Stimulated activated CD8-positive, alpha-beta memory T cell treated with anti-CD3 and anti-CD28 coated beads, Interleukin-12 subunit alpha, Interleukin-12 subunit beta, amount 100 ng/mL, for 4 hours (primary cell): ENCODE data around the gene DPF3.

Experiments
- DNase-seq: peaks from one replicate; pipeline ENCODE4 v3.0.0-alpha.2; 2020; ENCODE audit warnings: low read depth

DPF3 gene

DNA sequence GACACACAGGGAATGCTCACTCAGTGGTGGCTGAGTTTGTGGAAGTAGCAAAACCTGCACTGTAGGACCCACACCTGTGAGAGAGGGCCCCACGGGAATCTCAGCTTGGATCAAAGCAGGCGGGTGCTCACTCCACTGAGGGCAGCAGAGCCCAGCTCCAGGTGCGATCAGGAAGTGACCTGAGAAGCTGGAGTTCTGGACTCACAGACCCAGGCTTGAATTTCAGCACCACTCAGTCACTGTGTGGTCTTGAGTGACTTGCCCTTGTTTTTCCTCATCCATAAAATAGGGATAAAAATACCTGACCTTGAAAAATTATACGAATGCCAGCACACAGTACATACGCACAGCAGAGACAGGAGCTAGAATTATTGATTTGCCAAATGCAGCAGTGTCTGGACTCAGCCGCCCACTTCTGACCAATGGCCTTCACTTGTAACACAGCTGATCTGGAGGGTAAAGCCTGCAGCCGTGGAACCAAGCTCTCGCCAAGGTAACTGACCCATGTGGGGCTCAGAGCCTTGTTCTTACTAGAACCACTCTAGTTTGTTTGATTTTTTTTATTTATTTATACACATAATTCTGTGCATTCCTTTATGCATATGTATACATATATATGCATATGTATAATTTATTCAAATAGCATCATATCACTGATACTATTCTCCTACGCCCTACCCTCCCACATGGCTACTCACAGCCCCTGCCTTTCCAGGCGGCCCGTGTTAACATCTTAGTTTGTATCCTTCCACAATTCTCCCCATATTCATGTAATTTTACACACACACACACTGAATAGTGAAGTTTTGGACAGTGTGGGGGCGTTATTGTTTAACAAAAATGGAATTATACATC is 53.9 kb downstream of the DPF3 start:
- no peak for DNase-seq

DNA sequence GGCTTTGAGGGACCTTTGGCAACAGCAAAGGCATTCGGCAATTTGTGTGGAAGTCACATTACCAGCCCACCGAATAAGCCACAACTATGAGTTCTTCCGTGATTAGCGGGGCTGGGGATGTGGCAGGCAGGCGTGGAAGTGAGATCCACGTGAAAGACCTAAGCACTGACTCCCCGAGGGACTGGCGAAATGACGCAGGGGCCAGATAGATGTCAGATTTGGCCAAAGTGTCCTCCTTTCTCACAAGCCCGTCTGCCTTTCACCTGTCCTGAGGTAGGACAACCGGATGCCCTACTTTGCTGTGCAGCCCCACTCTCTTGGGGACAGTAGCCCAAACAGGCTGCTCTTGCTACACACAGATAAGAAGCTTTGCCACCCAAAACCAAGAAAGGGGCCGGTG is 54.5 kb downstream of the DPF3 start:
- no peak for DNase-seq

DNA sequence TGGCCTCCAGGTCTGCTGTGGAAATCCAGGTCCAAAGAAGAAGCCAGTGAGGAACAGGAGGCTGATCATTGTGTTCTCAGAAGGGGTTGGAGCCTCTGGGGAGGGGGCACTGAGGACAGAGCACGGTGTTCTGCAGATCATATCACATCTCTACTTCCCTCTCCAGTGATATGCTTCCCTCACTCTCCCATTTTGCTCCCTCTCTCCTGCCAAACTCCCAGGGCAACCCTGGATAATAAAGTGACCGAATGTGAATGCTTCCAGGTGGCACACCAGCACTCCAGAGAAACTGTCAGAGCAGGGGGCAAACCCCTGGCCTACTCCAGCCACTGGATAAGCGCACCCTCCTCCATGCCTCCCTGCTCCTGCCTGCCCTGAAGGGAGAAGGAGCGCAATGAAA is 57.8 kb downstream of the DPF3 start:
- no peak for DNase-seq

DNA sequence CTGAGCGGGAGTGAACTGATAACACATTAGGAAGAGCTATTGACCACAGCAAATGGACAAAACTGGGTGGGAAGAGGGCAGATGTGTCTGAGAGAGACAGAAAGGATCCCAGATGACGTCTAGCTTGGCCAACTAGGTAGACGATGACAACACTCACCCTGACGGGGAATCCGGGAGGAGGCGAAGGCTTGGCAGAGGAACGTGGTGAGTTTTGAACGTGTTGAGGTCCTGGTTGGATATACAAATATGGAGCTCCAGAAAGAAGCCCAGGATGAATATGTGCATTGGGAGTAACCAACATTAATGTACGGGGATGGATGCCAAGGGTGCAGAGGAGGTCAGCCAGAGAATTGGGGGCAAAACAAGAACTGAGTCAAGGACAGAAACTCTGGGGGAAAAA is 60.7 kb downstream of the DPF3 start:
- no peak for DNase-seq

DNA sequence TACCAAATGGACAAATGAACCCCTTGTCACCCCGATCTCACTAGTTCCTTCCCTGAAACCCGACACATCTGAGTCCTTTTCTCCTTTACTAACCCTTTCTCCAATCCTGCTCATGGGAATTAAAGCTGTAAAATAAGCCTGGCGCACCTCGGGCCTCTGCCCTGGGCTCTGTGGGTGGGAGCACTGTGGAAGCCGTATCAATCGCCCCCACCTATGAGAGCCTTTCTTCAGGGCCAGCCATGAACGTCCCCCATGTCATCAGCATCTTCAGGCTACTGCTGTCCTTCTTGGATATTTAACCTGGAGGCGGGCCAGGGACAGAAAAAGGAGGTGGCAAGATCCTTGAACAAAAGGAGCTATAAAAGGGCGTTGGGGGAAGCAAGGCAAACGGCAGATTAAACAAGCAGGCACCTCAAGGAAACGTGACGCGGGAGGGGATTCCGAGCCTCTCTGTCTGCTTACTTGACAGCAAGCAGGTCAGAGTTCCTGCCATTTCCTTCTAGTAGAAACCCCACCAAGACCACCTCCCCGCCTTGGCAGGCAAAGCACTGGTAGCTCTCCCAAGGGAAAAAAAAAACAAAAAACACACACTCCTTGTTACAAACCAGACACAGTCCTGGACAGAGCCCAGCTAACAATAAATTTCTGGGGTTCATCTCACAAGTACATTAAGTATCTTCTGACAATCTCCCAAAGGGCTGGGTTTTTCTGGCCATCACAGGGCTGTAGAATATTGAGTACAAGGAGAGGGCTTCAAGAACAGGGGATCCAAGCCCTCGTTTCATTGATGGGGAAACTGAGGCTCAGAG is 62.9 kb downstream of the DPF3 start:
- DNase-seq, result no peak

DNA sequence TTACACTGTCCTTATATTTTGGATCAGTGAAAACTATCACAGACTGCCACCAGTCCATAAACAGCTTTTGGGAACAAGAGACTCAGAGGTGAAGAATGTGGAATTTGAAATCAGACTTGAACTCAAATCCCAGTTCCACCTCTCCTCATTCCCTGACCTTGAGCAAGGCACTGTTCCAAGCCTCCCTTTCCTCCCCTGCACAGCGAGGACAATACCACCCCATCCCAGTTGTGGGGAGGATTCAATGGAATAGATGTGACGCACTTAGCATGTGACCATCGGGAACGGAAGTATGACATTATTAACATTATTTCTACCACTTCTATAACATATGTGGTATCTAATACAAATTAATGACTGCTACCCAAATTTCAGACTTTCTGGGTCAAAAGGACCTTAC is 63.5 kb downstream of the DPF3 start:
- no peak for DNase-seq

DNA sequence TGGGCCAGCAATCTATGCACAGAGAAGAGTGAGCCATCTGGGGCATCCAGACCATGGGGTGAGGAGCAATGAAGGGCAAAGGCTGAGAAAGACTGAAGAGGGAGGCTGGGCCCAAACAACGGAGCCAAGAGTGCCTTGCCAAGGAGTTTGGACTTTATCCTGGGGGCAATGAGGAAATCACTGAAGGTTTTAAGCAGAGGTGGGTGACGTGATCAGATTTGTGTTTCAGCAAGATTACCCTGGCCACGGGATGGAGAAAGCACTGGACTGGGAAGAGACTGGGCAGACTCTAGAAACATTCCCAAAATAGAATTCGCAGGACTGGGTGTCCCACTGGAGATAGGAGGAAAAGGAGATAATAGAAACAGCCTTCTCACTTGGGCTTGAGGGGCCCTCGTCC is 65.3 kb downstream of the DPF3 start:
- no peak for DNase-seq

DNA sequence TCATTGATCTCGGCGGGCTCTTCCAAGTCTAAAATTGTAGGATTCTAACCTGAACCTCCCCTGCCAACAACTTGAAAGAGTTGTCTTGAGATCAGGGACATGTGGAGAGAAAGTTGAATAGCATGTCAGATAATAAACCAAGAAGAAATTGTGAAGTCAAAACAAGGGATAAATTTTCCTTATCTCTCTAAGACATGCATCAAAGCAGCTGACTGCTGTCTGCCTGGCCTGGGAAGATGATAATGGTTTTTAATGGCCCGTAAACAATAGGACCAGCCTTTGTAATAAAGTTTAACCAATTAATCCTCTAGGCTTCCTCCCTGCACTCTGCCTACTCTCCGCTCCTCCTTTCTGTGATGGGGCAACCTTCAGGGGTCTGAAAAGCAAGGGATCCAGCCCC is 67.9 kb downstream of the DPF3 start:
- DNase-seq, result no peak

DNA sequence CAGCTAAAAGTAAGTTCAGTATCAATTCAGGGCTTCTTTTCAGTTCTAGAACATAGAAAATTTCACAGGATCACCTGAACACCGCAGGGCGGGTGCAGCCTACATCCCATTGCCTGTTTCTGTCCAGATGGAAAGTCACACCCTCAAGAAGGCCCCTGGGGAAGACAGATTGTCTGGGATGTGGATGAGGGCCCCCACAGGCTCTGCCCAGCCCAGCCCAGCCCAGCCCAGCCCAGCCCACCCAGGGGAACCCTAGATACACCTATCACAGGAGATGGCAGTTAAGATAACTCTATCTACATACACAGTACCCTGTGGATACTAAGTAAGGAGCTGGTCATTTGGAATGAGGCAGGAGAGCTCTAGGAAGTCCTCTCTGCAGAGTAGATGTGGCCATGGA is 68.4 kb downstream of the DPF3 start:
- no peak for DNase-seq

DNA sequence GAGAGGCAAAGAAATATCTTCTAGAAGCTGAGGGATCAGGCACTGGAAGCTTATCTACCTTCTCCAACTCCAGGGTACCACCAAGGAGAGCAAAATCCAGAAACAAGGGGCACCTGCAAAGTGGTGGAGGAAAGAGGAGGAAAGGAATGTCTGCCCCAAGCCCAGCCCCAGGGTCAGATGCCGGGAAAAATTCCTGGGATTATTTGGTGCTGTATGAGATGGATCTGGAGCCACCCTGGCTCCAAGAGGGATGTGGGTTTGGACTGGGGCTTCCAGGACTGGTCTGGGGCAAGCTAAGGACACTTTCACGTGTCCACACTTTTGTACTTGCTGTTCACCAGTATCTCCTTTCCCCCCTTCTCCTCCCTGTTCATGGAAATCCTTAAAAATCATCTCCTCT is 69.8 kb downstream of the DPF3 start:
- DNase-seq, result no peak

DNA sequence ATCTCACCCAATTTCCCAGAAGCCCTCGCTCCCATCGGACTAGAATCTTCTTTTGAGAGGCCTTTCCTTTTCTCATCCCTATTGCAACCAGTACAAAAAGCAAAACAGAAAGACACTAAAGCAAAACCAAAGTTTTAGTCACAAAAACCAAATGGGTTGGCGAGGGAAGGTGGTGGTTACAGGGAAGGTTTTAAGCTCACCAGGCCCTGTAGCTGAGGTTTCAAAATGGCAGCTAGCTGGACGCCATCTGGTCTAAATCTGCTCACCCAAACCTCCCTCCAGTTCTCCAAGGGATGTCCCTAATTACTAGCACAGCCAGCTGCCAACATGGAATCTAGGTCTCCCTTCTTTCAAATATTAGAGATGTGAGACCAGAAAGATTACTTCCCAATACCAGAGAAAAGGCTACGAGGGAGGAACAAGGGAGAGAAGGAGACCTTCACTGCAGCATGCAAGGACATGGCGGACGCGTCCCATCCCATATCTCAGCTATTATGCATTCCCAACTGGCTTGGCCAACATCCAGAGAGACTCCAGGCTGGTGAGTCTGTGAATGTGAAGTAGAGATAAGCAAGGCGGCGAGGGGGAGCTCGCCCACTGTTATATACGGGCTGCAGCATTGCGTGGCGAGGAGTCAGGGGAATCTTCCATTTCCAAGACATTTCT is 70.8 kb downstream of the DPF3 start:
- no peak for DNase-seq

DNA sequence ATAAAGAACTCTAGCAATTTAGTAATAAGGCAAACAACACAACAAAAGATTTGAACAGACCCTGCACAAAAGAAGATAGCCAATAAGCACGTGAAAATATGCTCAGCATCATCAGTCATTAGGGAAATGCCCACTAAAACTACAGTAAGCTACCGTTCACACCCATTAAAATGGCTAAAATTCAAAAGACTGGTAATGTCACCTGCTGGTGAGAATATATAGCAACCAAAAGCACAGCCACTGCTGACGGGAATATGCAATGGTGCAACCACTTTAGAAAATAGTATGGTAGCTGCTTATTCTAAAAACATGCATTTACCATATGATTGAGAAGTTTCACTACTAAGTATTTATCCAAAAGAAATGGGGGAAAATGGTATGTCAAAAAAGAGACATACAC is 74.9 kb downstream of the DPF3 start:
- DNase-seq, result no peak

DNA sequence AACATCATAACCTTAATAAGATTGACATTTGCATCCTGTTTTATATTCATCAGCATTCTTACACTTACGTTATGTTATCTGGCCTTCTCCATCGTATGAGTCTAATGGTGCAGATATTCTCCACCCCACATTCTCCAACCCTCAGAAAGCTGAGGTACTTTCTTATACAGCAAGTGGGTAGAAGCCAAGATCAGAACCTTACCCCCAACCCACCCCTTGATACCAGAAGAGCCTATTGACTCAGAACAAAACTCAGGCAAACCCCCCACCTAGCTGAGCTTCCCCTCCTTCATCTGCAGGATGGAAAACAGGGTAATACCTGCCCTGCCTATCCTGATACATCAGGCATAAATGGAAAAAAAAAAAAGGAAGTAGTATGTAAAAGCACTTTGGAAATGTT is 77.6 kb downstream of the DPF3 start:
- DNase-seq, result no peak

DNA sequence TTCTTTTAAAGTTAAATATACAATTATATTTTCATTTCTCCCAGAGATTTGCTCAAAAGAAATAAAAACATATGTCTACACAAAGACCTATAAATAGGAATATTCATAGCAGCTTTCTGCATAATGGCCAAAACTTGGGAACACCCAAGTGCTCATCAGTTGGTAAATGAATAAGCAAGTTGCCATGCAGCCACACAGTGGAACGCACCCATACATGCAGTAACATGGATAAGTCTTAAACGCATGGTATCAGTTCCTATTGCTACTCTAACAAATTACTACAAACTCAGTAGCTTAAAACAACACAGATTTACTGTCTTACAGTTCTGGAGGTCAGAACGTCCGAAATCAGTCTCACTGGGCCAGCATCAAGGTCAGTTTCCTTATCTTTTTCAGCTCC is 78.5 kb downstream of the DPF3 start:
- DNase-seq, result no peak

DNA sequence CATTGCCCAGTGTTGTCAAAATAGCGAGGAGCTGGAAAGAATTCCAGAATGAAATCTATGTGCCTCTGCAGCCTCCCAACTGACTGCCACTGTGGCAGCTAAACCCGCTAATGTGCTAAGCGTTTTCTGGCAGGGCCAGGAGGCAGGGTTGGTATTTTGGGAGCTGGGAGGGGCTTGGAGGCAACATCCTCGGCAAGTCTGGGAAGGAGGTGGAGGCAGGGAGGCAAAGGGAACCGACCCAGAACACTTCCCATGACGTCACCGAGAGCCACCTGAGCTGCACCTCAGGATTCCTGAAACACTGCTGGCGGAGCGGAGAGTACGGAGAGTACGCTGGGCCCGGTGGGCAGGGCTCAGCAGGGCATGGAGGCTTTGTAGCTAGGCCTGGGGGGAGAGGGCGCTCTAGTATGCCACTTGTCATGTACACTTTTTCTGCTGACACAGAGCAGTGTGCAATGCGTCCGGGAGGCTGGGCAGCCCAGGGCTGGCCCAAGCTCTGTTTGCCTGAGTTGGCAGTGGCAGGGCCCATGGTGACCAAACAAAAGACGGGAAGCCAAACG is 81.5 kb downstream of the DPF3 start:
- no peak for DNase-seq

DNA sequence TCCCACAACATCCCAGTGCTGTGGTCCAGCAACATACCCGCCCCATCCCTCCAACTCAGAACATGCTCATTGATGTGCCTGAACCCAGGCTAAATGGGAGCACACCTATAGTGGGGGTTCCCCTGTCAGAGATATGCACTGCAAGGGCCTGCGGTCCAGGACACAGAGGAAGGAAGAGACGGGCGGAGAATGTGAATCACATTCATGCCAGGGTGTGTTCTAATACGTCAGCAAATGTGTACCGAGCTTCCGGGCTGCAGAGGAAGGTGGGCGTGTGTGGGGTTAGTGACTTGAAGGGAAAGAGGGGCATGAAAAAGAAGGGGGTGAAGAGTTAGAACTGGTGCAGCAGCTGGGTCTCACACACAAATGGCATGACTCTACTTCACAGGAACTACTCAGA is 83.7 kb downstream of the DPF3 start:
- DNase-seq, result peak; percentile 47

DNA sequence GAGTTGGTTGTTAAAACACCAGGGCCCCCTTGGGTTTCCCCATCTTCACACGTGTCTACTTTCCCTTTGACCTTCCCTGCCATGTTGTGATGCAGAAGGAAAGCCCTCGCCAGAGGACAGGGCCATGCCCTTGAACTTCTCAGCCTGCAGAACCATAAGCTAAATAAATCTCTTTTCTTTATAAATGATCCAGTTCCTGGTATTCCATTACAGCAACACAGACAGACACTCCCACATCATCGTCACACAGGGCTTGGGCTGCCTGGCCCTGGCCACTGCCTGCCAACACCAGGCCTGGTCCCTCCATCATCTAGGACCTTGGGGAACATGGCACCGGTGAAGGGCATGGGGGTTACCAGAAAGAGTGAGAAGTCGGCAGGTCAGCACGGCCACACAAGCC is 84.8 kb downstream of the DPF3 start:
- no peak for DNase-seq

DNA sequence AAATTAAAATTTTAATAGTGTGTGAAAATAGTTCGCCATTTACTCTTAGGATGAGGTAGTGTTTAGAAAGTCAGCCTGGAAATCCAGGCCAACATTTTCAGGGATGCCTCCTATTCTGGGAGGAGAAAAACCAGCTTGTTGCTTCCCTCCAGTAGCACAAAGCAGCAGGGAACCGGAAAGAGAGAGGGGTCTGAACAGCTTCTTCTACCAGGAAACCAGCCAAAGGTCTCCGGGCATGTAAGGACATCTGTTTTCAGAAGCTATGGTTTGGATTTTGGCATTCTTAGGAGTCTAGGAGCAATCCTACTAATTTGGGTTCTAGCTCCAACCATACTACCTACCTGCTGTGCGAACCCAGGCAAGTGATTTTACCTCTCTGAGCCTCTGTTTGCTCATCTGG is 85.3 kb downstream of the DPF3 start:
- DNase-seq, result no peak

DNA sequence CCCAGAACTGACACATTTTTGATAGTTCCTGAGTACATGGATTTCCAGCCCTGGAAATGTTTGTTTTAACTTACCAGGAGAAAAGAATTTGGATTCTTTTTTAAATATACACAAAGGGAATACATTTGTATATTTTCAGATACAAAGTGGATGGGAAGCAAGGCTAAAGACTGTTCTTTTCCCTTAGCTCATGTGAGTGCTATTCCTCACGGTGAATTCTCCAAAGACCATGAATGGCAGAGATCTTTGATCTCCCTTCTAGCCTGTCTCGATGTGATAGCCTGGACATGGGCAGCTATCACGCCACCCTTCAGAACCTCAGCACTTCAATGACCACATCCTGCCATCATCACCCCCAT is 91.3 kb downstream of the DPF3 start:
- no peak for DNase-seq

DNA sequence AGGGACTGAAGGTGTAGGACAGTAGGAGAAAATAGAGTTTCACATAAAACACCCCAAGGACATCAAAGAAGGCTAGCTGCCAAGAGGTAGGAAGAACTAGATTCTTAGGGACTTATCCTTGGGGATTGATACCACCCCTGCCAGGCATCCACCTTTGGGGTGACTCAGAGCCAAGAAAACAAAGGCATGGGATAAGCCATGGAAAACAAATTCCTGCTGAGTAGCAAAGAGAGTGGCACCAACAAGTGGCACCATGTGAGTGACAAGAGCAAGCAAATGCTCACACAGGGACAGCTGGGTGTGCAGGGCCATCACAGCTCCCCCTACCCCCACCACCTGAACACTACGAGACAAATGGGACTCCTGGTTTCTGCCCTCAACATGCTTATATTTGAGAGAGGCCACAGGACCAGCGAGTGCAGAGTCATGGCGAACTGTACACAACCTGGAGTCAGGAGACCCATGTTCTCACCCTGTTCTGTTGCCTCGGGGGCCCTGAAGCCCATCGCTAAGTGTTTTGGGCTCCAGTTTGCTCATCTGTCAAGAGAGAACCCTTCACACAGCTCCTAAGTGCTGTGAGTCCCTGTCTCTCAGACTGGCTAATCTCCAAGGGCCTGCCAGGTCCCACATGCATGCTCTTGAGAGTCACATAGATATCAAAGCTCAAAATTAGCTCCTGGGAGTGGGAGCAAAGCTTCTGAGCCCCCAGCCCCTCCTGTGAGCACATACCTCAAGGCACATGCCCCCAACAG is 91.9 kb downstream of the DPF3 start:
- DNase-seq, result no peak

DNA sequence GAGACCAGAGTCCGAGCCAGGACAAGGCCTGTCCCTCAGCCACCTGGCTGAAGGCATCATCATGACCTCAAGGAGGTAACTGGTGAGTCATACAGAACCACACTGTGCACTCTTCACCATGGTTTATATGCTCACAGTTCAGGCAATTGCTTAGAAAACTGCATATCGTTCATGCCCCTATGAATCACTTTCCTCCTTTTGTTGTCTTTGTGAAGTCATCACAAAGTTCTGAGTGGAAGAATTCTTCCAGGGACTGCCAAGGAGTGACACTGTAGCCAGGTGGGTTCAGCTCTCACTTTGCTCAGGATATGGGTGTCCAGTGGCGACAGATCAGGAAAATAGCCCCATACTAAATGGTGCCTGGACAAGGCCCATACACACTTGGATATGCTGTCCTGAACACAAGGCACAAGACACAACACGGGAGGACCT is 92.5 kb downstream of the DPF3 start:
- DNase-seq, result no peak

DNA sequence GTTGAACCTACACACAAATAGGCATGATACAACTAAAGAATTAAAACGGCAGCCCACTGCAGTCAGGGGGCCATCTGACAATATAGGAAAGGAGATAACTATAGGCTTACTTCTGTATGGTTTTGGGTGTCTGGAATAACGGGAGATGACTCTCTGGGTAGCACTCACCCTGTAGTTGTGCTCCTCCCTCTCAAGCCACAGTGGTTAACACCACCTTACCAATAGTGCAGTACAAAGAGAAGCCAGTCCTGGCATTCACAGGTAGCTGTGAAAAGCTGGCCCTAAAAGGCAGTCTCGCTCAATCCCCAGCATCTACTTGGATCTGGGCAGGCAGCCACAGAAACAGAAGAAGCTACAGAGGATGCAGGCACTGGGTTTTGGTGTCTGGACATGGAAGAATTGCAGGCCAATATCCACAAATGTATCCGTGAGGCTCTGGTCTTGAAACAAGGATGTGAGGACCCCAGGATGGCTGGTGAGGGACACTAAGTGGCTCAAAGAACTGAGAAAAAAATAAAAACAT is 93.0 kb downstream of the DPF3 start:
- DNase-seq, result no peak
